ENCODE measurements around the gene NLRP7. TPM values are rescaled to one million over a fixed set of nuclear protein-coding genes. Genes with fewer than 3 reads are reported as not detected.

The NLRP7 gene
- total RNA-seq, 1 experiment from 2014 or later: 1.1 TPM

GRCh38 chr19:54875506-54875905, 71.8 kb downstream of the NLRP7 start:
- WGBS (ENCODE audit: extremely low coverage, insufficient read length, low lambda C conversion rate): no CpG with 5 or more reads among the region's 2 CpGs
- Mint-ChIP-seq H3K36me3 (ENCODE audit: insufficient read depth in 1 of 3, low read depth in 3 of 3) (peaks cover 0 to 10% (median 0%) of the 10 kb centered on the region in 3 experiments; a peak in 3 of 7 replicates), H3K4me3 (no peak overlapping the region), H3K27ac (no peak overlapping the region), H3K27me3 (ENCODE audit: low read depth) (peaks cover 37% of the 10 kb centered on the region), H3K9me3 (peaks cover 39 to 88% of the 10 kb centered on the region in 2 experiments), H3K4me1 (peaks cover 0 to 8% of the 10 kb centered on the region in 2 experiments; a peak in 2 of 4 replicates)
- H4K91ac ChIP-seq (ENCODE audit: insufficient read length, low read depth, low read length): no peak overlapping the region
- H3K27ac ChIP-seq (ENCODE audit: insufficient read length, low read depth, low read length): peak overlapping the region; percentile 33
- no peak overlapping the region for H2BK5ac ChIP-seq (ENCODE audit: insufficient read length, low read length)
- no peaks in the 10 kb centered on the region for H3K23me2 ChIP-seq (ENCODE audit: insufficient read length, low read depth, low read length, poor library complexity, severe bottlenecking)
- H3T11ph ChIP-seq (ENCODE audit: low read length): no peak overlapping the region
- no peaks in the 10 kb centered on the region for H3K9me3 ChIP-seq (ENCODE audit: control insufficient read depth, low read depth, low read length)
- TF ChIP-seq CTCF (conservative IDR thresholded peaks at IDR 0.05): no peak
- no peaks in the 10 kb centered on the region for H4K20me1 ChIP-seq (ENCODE audit: control insufficient read depth, insufficient read depth, insufficient read length)
- no peak overlapping the region for H3K4me2 ChIP-seq (ENCODE audit: insufficient read depth, insufficient read length, low read length)
- H3K56ac ChIP-seq (ENCODE audit: insufficient read length, low read depth, low read length): no peak overlapping the region
- H3K4me1 ChIP-seq (ENCODE audit: insufficient read depth, low read length): no peaks in the 10 kb centered on the region
- no peaks in the 10 kb centered on the region for H3K27me3 ChIP-seq (ENCODE audit: insufficient read depth, low read length)
- H4K8ac ChIP-seq (replicated peaks; ENCODE audit: insufficient read length, low read depth, low read length): no peak overlapping the region
- no peak overlapping the region for H3K23ac ChIP-seq (ENCODE audit: insufficient read length, low read depth, low read length)
- no peak overlapping the region for H2AK5ac ChIP-seq (ENCODE audit: insufficient read length, low read length)
- H2BK12ac ChIP-seq (ENCODE audit: insufficient read length, low read depth, low read length): no peak overlapping the region
- no peak overlapping the region for H4K5ac ChIP-seq (ENCODE audit: insufficient read length, low read depth, low read length)
- H3K79me1 ChIP-seq (ENCODE audit: insufficient read depth, low read depth, low read length, poor library complexity, severe bottlenecking): no peaks in the 10 kb centered on the region
- DNase-seq: no peak
- H3K18ac ChIP-seq (ENCODE audit: insufficient read length, low read depth, low read length): no peak overlapping the region
- no peak overlapping the region for H2BK20ac ChIP-seq (ENCODE audit: low read depth, low read length, poor library complexity, severe bottlenecking)
- H3K14ac ChIP-seq (ENCODE audit: insufficient read depth, low read length): no peak overlapping the region
- no peak overlapping the region for H3K4ac ChIP-seq (ENCODE audit: low read depth, low read length)
- no peak overlapping the region for H2BK120ac ChIP-seq (ENCODE audit: low read depth, low read length, poor library complexity, severe bottlenecking)
- H3K79me2 ChIP-seq (ENCODE audit: insufficient read depth, low read length): no peaks in the 10 kb centered on the region
- no peak overlapping the region for H2BK15ac ChIP-seq (ENCODE audit: low read depth, low read length)
- no peak overlapping the region for H3K9ac ChIP-seq (ENCODE audit: extremely low read depth, insufficient read length, low read length)
- no peak overlapping the region for H2AFZ ChIP-seq (ENCODE audit: low read length)
